Parathyroid adenoma (tissue), 2 donors: ENCODE measurements around the gene SASH1.

Source experiments
- H2AFZ ChIP-seq: fragments of 300-600 bp; sonication (generic); one replicate; pipeline ENCODE4 v1.7.0; 2017; ENCODE audit warnings: antibody characterized with exemption, mild to moderate bottlenecking
- H3K27ac ChIP-seq: fragments of 300-600 bp; sonication (generic); one replicate; pipeline ENCODE4 v1.7.0; 2017
- H3K27me3 ChIP-seq: fragments of 300-600 bp; sonication (generic); one replicate; pipeline ENCODE4 v1.7.0; 2017; ENCODE audit warnings: low read length; ENCODE audit not compliant: control insufficient read depth, insufficient read depth
- H3K36me3 ChIP-seq: fragments of 300-600 bp; sonication (generic); one replicate; pipeline ENCODE4 v1.7.0; 2017; ENCODE audit warnings: low read length; ENCODE audit not compliant: control insufficient read depth, insufficient read depth
- H3K4me1 ChIP-seq: fragments of 300-600 bp; sonication (generic); one replicate; pipeline ENCODE4 v1.7.0; 2017; ENCODE audit warnings: control low read depth
- H3K4me2 ChIP-seq: fragments of 300-600 bp; sonication (generic); one replicate; pipeline ENCODE4 v1.7.0; 2017; ENCODE audit warnings: low read length
- H3K4me3 ChIP-seq: fragments of 300-600 bp; sonication (generic); one replicate; pipeline ENCODE4 v1.7.0; 2017; ENCODE audit warnings: low read depth, low read length
- H3K79me2 ChIP-seq: fragments of 300-600 bp; sonication (generic); one replicate; pipeline ENCODE4 v1.7.0; 2017; ENCODE audit warnings: control low read depth
- H3K9ac ChIP-seq: fragments of 300-600 bp; sonication (generic); one replicate; pipeline ENCODE4 v1.7.0; 2017; ENCODE audit warnings: mild to moderate bottlenecking
- H3K9me3 ChIP-seq: fragments of 300-600 bp; sonication (generic); one replicate; pipeline ENCODE4 v1.7.0; 2017; ENCODE audit warnings: low read length; ENCODE audit not compliant: control insufficient read depth
- TF ChIP-seq, protein P1 (sequence below): fragments of 300-600 bp; sonication (generic); IDR thresholded peaks from one replicate; pipeline ENCODE4 v1.7.0; 2017; ENCODE audit warnings: antibody characterized with exemption, mild to moderate bottlenecking
- donor health status: primary hyperparathyroidism.

The SASH1 gene

GRCh38 chr6:148591656-148592055 is 249.0 kb downstream of the SASH1 start:
- Histone ChIP-seq H3K4me3 (no peak overlapping the region), H3K27ac (no peak overlapping the region), H3K4me1 (peaks cover 28% of the 10 kb centered on the region), H3K36me3 (no peaks in the 10 kb centered on the region), H3K9ac (no peak overlapping the region), H3K27me3 (no peaks in the 10 kb centered on the region), H3K79me2 (no peaks in the 10 kb centered on the region), H3K4me2 (no peak overlapping the region), H2AFZ (no peak overlapping the region), H3K9me3 (no peaks in the 10 kb centered on the region)
- TF ChIP-seq, protein P1, sequence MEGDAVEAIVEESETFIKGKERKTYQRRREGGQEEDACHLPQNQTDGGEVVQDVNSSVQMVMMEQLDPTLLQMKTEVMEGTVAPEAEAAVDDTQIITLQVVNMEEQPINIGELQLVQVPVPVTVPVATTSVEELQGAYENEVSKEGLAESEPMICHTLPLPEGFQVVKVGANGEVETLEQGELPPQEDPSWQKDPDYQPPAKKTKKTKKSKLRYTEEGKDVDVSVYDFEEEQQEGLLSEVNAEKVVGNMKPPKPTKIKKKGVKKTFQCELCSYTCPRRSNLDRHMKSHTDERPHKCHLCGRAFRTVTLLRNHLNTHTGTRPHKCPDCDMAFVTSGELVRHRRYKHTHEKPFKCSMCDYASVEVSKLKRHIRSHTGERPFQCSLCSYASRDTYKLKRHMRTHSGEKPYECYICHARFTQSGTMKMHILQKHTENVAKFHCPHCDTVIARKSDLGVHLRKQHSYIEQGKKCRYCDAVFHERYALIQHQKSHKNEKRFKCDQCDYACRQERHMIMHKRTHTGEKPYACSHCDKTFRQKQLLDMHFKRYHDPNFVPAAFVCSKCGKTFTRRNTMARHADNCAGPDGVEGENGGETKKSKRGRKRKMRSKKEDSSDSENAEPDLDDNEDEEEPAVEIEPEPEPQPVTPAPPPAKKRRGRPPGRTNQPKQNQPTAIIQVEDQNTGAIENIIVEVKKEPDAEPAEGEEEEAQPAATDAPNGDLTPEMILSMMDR: no peak

DNA sequence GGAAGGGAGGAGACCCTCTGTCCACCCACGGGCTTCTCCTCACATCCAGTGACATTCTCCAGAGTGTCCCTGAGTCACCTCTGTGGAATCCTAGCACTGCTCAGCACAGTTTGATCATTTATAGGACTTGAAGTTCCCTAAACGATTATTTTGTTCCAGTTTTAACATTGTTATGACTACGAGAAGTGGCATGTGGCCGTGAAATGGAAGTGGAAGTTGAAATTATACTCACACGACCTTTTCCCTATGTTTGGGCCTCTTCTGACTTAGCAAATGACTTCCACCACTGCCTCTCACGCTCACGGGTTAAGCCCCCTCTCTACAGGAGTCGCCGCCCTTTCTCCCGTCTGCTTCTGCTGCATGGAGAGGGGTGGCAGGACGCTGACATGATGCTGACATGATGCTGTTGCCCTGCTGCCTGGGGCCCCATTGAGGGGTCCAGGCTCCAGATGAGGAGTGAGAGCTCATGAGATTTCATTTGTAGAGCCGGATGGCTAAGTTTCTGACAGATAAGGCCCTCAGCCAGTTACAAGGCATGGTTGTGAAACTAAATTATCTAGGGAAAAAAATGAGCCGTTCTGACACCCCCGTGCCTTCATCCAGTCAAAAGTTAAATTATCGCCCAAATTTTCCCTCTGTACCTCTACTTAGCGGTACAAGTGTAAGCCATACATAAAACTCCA is 250.6 kb downstream of the SASH1 start:
- TF ChIP-seq, protein P1: no peak
- Histone ChIP-seq H3K79me2 (no peaks in the 10 kb centered on the region), H3K27ac (peak overlapping the region; percentile 85), H3K9ac (no peak overlapping the region), H3K4me3 (no peak overlapping the region), H3K4me1 (peaks cover 32% of the 10 kb centered on the region), H3K27me3 (no peaks in the 10 kb centered on the region), H3K36me3 (no peaks in the 10 kb centered on the region), H2AFZ (peak overlapping the region; percentile 62), H3K4me2 (peak overlapping the region; percentile 44), H3K9me3 (no peaks in the 10 kb centered on the region)

DNA sequence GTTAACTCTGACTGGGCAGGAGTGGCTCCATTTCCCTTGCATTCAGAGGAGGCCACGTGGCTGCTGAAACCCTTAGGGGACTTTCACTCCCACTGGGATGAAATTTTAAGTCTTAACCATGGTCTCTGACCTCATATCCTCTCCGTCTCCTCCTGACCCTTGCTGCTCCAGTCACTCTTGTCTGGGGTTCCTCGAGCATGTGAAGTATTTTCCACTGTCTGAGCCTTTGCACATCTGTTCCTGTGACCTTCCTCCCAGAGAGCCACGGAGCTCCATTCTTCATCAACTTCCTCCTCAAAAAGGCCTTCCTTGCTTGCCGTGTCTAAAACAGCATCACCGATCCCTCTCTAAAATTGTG is 251.2 kb downstream of the SASH1 start:
- TF ChIP-seq, protein P1: no peak
- Histone ChIP-seq H3K27ac (peak overlapping the region; percentile 85), H3K4me2 (peak overlapping the region; percentile 44), H3K79me2 (no peaks in the 10 kb centered on the region), H3K27me3 (no peaks in the 10 kb centered on the region), H2AFZ (peak overlapping the region; percentile 62), H3K4me1 (peaks cover 36% of the 10 kb centered on the region), H3K9ac (no peak overlapping the region), H3K36me3 (no peaks in the 10 kb centered on the region), H3K4me3 (no peak overlapping the region), H3K9me3 (no peaks in the 10 kb centered on the region)

DNA sequence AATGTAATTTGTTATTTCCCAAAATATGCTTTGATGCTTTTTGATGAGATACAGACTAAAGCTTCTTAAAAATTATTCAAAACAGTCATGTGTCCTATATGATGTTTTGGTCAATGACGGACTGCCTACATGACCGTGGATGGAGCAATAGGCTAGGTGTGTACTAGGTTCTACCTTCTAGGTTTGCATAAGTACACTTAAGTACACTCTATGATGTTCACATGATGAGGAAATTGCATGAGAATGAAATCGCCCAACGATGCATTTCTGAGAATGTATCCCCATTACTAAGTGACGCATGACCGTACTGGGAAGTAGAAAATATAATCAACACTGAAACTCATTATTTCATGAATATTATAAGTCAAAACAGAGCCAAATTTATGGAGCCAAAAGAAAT is 252.9 kb downstream of the SASH1 start:
- TF ChIP-seq, protein P1: no peak
- H3K79me2 ChIP-seq: no peaks in the 10 kb centered on the region
- peaks cover 39% of the 10 kb centered on the region for H3K4me1 ChIP-seq
- no peak overlapping the region for H3K9ac ChIP-seq
- no peaks in the 10 kb centered on the region for H3K27me3 ChIP-seq
- H2AFZ ChIP-seq: no peak overlapping the region
- H3K27ac ChIP-seq: peak overlapping the region; percentile 85
- H3K36me3 ChIP-seq: no peaks in the 10 kb centered on the region
- H3K4me2 ChIP-seq: no peak overlapping the region
- no peak overlapping the region for H3K4me3 ChIP-seq
- no peaks in the 10 kb centered on the region for H3K9me3 ChIP-seq

DNA sequence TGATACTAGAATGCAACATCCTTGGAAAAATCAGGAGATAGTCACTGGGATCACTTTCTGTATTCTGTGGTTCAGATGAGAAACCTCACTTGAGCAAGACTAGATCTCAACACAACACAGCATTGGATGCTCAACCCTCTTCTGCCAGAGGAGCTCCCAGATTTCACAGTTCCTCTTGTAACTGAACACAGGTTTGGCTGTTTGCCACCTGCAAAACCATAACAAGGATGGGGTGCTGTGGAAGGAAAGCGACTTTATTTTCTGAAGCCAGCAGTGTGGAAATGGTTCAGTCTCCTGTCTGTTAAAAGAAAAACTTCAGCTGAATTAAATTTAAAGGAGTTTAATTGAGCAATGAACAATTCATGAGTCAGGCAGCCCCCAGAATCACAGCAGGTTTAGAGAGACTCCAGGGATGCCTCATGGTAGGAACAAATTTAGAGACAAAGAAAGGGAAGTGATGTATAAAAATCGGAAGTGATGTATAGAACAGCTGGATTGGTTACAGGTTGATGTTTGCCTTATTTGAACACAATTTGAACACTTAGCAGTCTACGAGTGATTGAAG is 254.3 kb downstream of the SASH1 start:
- Histone ChIP-seq H3K4me2 (no peak overlapping the region), H3K27ac (peak overlapping the region; percentile 88), H3K4me1 (peaks cover 39% of the 10 kb centered on the region), H3K4me3 (no peak overlapping the region), H3K36me3 (no peaks in the 10 kb centered on the region), H3K9ac (no peak overlapping the region), H3K27me3 (no peaks in the 10 kb centered on the region), H3K79me2 (no peaks in the 10 kb centered on the region), H2AFZ (no peak overlapping the region), H3K9me3 (no peaks in the 10 kb centered on the region)
- TF ChIP-seq, protein P1: no peak
